OCI-LY7 (cell line): ENCODE data around the gene ACTR6.

ENCODE experiments used
- CTCF ChIP-seq: fragments of 200-600 bp; sonication (generic); conservative IDR thresholded peaks from 2 replicates; pipeline ENCODE4 v1.5.1; 2014; ENCODE audit warnings: mild to moderate bottlenecking, antibody characterized with exemption, low read length, moderate library complexity, mixed read lengths
- EZH2phosphoT487 ChIP-seq: fragments of 200-600 bp; sonication (generic); IDR thresholded peaks from 2 replicates; pipeline ENCODE4 v1.6.1; 2018; ENCODE audit warnings: low read depth, borderline replicate concordance, mild to moderate bottlenecking, mixed run types, antibody characterized with exemption, low read length, moderate library complexity, mixed read lengths

DNA sequence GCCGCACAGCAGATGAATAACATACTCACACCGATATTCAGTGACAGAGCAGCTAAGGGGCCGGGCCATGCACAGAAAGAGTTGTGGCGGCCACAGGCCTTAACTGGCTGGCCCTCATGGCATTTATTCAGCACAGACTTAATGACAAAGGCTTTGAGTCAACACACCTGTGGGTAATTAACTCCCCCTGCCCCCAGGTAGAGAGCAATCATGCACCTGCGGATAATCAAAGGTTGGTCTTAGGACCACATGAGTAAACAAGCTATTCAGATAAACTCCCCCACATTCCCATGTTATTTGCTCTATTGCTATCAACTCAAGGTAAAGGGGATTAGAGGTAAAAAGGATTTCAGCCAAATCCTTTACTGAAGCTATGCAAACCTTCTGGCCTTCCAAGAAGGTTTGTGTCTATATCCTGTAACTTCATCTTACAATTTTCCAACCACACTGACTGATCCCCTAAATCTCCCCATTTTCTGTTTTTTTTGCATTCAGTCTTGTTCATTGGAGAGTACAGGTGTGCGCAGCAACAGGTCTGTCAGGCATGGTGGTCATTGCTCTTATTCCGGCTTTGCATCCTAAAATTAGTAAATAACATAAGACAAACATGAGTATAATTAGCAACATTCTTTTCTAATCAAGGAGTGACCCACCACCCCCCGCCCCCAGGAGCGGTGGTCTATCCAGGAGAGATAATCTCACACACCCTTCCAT, 41.1 kb upstream of the ACTR6 start:
- TF ChIP-seq CTCF: no peak
- TF ChIP-seq EZH2phosphoT487: no peak
